Colonic mucosa (tissue), 4 donors: ENCODE data around the gene MYO7A. TPM values are rescaled to one million over a fixed set of nuclear protein-coding genes. Genes with fewer than 3 reads are reported as not detected.

ENCODE experiments used
- DNase-seq: peaks from one replicate; pipeline ENCODE4 v3.0.0-alpha.2; 2020
- H3K27ac ChIP-seq: fragments of 200-600 bp; one replicate; pipeline ENCODE4 v1.8.0; 2021
- H3K27me3 ChIP-seq: fragments of 200-600 bp; one replicate; pipeline ENCODE4 v1.8.0; 2021
- H3K36me3 ChIP-seq: fragments of 200-600 bp; one replicate; pipeline ENCODE4 v1.8.0; 2021
- H3K4me1 ChIP-seq: fragments of 200-600 bp; one replicate; pipeline ENCODE4 v1.8.0; 2021; ENCODE audit warnings: mild to moderate bottlenecking
- H3K4me3 ChIP-seq: fragments of 200-600 bp; one replicate; pipeline ENCODE4 v1.8.0; 2021
- H3K9ac ChIP-seq, 2 donors: one replicate each; pipeline ENCODE4 v1.7.0; 2013; ENCODE audit warnings: control low read depth in 2 of 2, low read depth in 2 of 2, low read length in 2 of 2
- H3K9me3 ChIP-seq: fragments of 200-600 bp; one replicate; pipeline ENCODE4 v1.8.0; 2021
- CTCF ChIP-seq: fragments of 200-600 bp; IDR thresholded peaks from one replicate; pipeline ENCODE4 v1.8.0; 2022; ENCODE audit warnings: antibody characterized with exemption, mild to moderate bottlenecking
- intact Hi-C: fragments of 100-400 bp; cut with DNase I; formaldehyde crosslinking; loops from one replicate; pipeline ENCODE4 v1.14.1; 2022
- total RNA-seq, 2 donors: library from RNA; stranded (reverse); fragmentation: NEBNext Ultra II Directional in 1 of 2; extraction: Animal tissue kit (Norgen Biotek cat#: 25700) in 1 of 2; gene quantifications; one replicate each; pipeline ENCODE4 v1.2.1, GENCODE V29; 2021
- donor health status: healthy.
- donor health status: DM: no; HTN: no; CAD: no.
- donor health status: DM: no; HTN: no; CAD: no.

Gene MYO7A
- total RNA-seq, 2 donors from 2014 or later = 3.8 to 4.1 TPM

GRCh38 chr11:77111946-77112345 is 16.1 kb upstream of the MYO7A start:
- H3K9ac ChIP-seq = no peak overlapping the region
- H3K27ac ChIP-seq = no peak overlapping the region
- no peaks in the 10 kb centered on the region for H3K27me3 ChIP-seq
- no peak for DNase-seq
- intact Hi-C loops = no loop called here
- H3K4me1 ChIP-seq = peaks cover 5% of the 10 kb centered on the region
- no peaks in the 10 kb centered on the region for H3K9me3 ChIP-seq
- no peak for TF ChIP-seq CTCF
- H3K4me3 ChIP-seq = no peak overlapping the region
- peaks cover 12% of the 10 kb centered on the region for H3K36me3 ChIP-seq

GRCh38 chr11:77112641-77113381 is 15.2 kb upstream of the MYO7A start:
- H3K4me1 ChIP-seq = peaks cover 5% of the 10 kb centered on the region
- no peaks in the 10 kb centered on the region for H3K9me3 ChIP-seq
- peaks cover 12% of the 10 kb centered on the region for H3K36me3 ChIP-seq
- no peak for DNase-seq
- no peaks in the 10 kb centered on the region for H3K27me3 ChIP-seq
- no peak overlapping the region for H3K9ac ChIP-seq
- H3K27ac ChIP-seq = no peak overlapping the region
- TF ChIP-seq CTCF = no peak
- intact Hi-C loops = no loop called here
- H3K4me3 ChIP-seq = no peak overlapping the region

- no peak overlapping the region for H3K9ac ChIP-seq
- no peaks in the 10 kb centered on the region for H3K4me1 ChIP-seq
- H3K4me3 ChIP-seq = no peak overlapping the region
- H3K27ac ChIP-seq = no peak overlapping the region
- intact Hi-C loops = no loop called here
- no peak for DNase-seq
- TF ChIP-seq CTCF = peak; percentile 40
- H3K9me3 ChIP-seq = no peaks in the 10 kb centered on the region
- H3K36me3 ChIP-seq = peaks cover 14% of the 10 kb centered on the region
- H3K27me3 ChIP-seq = no peaks in the 10 kb centered on the region
Measured at GRCh38 chr11:77113382-77114088, 14.5 kb upstream of the MYO7A start.

GRCh38 chr11:77114089-77114463 is 14.0 kb upstream of the MYO7A start:
- no peak overlapping the region for H3K4me3 ChIP-seq
- H3K36me3 ChIP-seq = peaks cover 15% of the 10 kb centered on the region
- no peaks in the 10 kb centered on the region for H3K27me3 ChIP-seq
- no peak for TF ChIP-seq CTCF
- no peak for DNase-seq
- intact Hi-C loops = no loop called here
- no peaks in the 10 kb centered on the region for H3K4me1 ChIP-seq
- no peak overlapping the region for H3K9ac ChIP-seq
- no peaks in the 10 kb centered on the region for H3K9me3 ChIP-seq
- no peak overlapping the region for H3K27ac ChIP-seq

- H3K27ac ChIP-seq = no peak overlapping the region
- intact Hi-C loops = no loop called here
- H3K27me3 ChIP-seq = no peaks in the 10 kb centered on the region
- no peak overlapping the region for H3K9ac ChIP-seq
- H3K4me1 ChIP-seq = no peaks in the 10 kb centered on the region
- peaks cover 15% of the 10 kb centered on the region for H3K36me3 ChIP-seq
- DNase-seq = no peak
- no peaks in the 10 kb centered on the region for H3K9me3 ChIP-seq
- H3K4me3 ChIP-seq = no peak overlapping the region
- TF ChIP-seq CTCF = no peak
Measured at GRCh38 chr11:77115181-77115611, 12.8 kb upstream of the MYO7A start.
